H1 (cell line): ENCODE data around the gene FAM76B. TPM values are rescaled to one million over a fixed set of nuclear protein-coding genes. Genes with fewer than 3 reads are reported as not detected.

Experiments used
- CTCF ChIA-PET: fragments of 300-600 bp; sonication (Branson Sonifier 250); formaldehyde crosslinking; loops from one replicate; lab custom pipeline; 2021; ENCODE audit not compliant: partially characterized antibody; lab: Charles Lee
- POLR2A ChIA-PET: fragments of 300-600 bp; sonication (Branson Sonifier 250); formaldehyde crosslinking; loops from one replicate; lab custom pipeline; 2021; ENCODE audit warnings: inconsistent platforms; ENCODE audit not compliant: partially characterized antibody; lab: Charles Lee
- DNase-seq, 2 experiments: peaks; one replicate each; pipeline versions ENCODE4 v3.0.0 to v3.0.0-alpha.2; 2010 to 2022; ENCODE audit warnings: low spot score in 2 of 2, low read depth in 1 of 2, mixed read lengths in 1 of 2
- FAIRE-seq: peaks from 2 replicates; lab custom pipeline; 2011; peaks lifted over from hg19 to GRCh38; lab: Jason Lieb, UNC
- H2AFZ ChIP-seq: 2 replicates; pipeline ENCODE4 v1.8.1; 2012; ENCODE audit warnings: low read length, inconsistent platforms
- H2AK5ac ChIP-seq: 2 replicates; pipeline ENCODE4 v1.6.1; 2013; ENCODE audit warnings: low read depth, low read length
- H2BK120ac ChIP-seq: replicated peaks from 2 replicates; pipeline ENCODE3; 2013; ENCODE audit warnings: low read depth, low read length, inconsistent platforms
- H2BK12ac ChIP-seq: 2 replicates; pipeline ENCODE4 v1.6.1; 2013; ENCODE audit warnings: low read depth, low read length
- H2BK15ac ChIP-seq: 2 replicates; pipeline ENCODE4 v1.6.1; 2013; ENCODE audit warnings: low read length
- H2BK20ac ChIP-seq: 2 replicates; pipeline ENCODE4 v1.6.1; 2013; ENCODE audit warnings: low read length
- H2BK5ac ChIP-seq: 2 replicates; pipeline ENCODE4 v1.6.1; 2013; ENCODE audit warnings: low read depth, low read length
- H3K14ac ChIP-seq: 2 replicates; pipeline ENCODE4 v1.6.1; 2013; ENCODE audit warnings: inconsistent platforms; ENCODE audit not compliant: insufficient read length
- H3K18ac ChIP-seq: 2 replicates; pipeline ENCODE4 v1.6.1; 2013; ENCODE audit warnings: low read length; ENCODE audit errors: extremely low read depth
- H3K23ac ChIP-seq: 2 replicates; pipeline ENCODE4 v1.6.1; 2013; ENCODE audit warnings: inconsistent platforms; ENCODE audit not compliant: insufficient read length
- H3K23me2 ChIP-seq: 2 replicates; pipeline ENCODE4 v1.6.1; 2013; ENCODE audit warnings: low read depth, low read length
- H3K27ac ChIP-seq: 2 replicates; pipeline ENCODE4 v1.6.1; 2011; ENCODE audit warnings: low read depth, low read length, inconsistent platforms
- H3K27me3 ChIP-seq, 4 experiments: replicated peaks in 1 of 4; 1 replicate in 1 of 4; 2 replicates in 3 of 4; pipeline versions ENCODE4 v1.6.1 to v1.8.1; 2011 to 2013; ENCODE audit warnings: low read length in 3 of 4, mild to moderate bottlenecking in 3 of 4, inconsistent platforms in 2 of 4, mixed read lengths in 2 of 4, moderate library complexity in 1 of 4; ENCODE audit not compliant: control insufficient read depth in 3 of 4, insufficient read depth in 3 of 4; ENCODE audit errors: extremely low read depth in 1 of 4
- H3K36me3 ChIP-seq, 4 experiments: 2 replicates each; pipeline versions ENCODE4 v1.6.1 to v1.8.1; 2011 to 2013; ENCODE audit warnings: mild to moderate bottlenecking in 4 of 4, low read length in 3 of 4, moderate library complexity in 2 of 4, control low read depth in 1 of 4, inconsistent platforms in 1 of 4; ENCODE audit not compliant: insufficient read depth in 4 of 4, control insufficient read depth in 2 of 4
- H3K4ac ChIP-seq: replicated peaks from 2 replicates; pipeline ENCODE3; 2013; ENCODE audit warnings: low read length, low read depth, mixed read lengths, inconsistent platforms; ENCODE audit not compliant: insufficient read length
- H3K4me1 ChIP-seq, 4 experiments: replicated peaks in 1 of 4; 1 replicate in 1 of 4; 2 replicates in 3 of 4; pipeline versions ENCODE4 v1.6.1 to v1.8.1; 2011 to 2013; ENCODE audit warnings: low read length in 3 of 4, inconsistent platforms in 2 of 4, mixed read lengths in 1 of 4; ENCODE audit not compliant: insufficient read depth in 4 of 4, control insufficient read depth in 3 of 4
- H3K4me2 ChIP-seq, 2 experiments: 2 replicates each; pipeline versions ENCODE4 v1.6.1 to v1.8.1; 2011 to 2013; ENCODE audit warnings: low read depth in 2 of 2, low read length in 2 of 2, control low read depth in 1 of 2, inconsistent platforms in 1 of 2, mild to moderate bottlenecking in 1 of 2; ENCODE audit not compliant: insufficient read depth in 1 of 2
- H3K4me3 ChIP-seq, 4 experiments: fragments of 200-600, 300-600 bp in 1 of 4; sonication (generic), shearing (Covaris generic), sonication (Bioruptor Twin) in 1 of 4; 2 replicates each; pipeline versions ENCODE4 v1.5.1 to v1.8.1; 2011 to 2016; ENCODE audit warnings: low read length in 4 of 4, low read depth in 3 of 4, control low read depth in 2 of 4, inconsistent platforms in 2 of 4, mild to moderate bottlenecking in 2 of 4, mixed read lengths in 1 of 4, moderate library complexity in 1 of 4; ENCODE audit not compliant: insufficient read depth in 2 of 4; ENCODE audit errors: extremely low read depth in 1 of 4
- H3K56ac ChIP-seq: replicated peaks from 2 replicates; pipeline ENCODE3; 2013; ENCODE audit warnings: low read depth, mild to moderate bottlenecking, mixed read lengths, low read length, inconsistent platforms; ENCODE audit not compliant: insufficient read length
- H3K79me1 ChIP-seq: 2 replicates; pipeline ENCODE4 v1.6.1; 2013; ENCODE audit warnings: low read depth, low read length, control low read depth
- H3K79me2 ChIP-seq, 2 experiments: 2 replicates each; pipeline versions ENCODE4 v1.6.1 to v1.8.1; 2012 to 2013; ENCODE audit warnings: low read length in 2 of 2, mild to moderate bottlenecking in 2 of 2, inconsistent platforms in 1 of 2; ENCODE audit not compliant: insufficient read depth in 2 of 2, control insufficient read depth in 1 of 2
- H3K9ac ChIP-seq, 4 experiments: replicated peaks in 1 of 4; 1 replicate in 1 of 4; 2 replicates in 3 of 4; pipeline versions ENCODE4 v1.6.1 to v1.8.1; 2011 to 2013; ENCODE audit warnings: low read depth in 3 of 4, low read length in 3 of 4, control low read depth in 2 of 4, mild to moderate bottlenecking in 2 of 4, moderate library complexity in 2 of 4, inconsistent platforms in 1 of 4; ENCODE audit errors: extremely low read depth in 1 of 4
- H3K9me3 ChIP-seq, 2 experiments: 2 replicates each; pipeline versions ENCODE4 v1.6.1 to v1.8.1; 2012 to 2013; ENCODE audit warnings: mild to moderate bottlenecking in 2 of 2, moderate library complexity in 2 of 2, control low read depth in 1 of 2, inconsistent platforms in 1 of 2, low read depth in 1 of 2, low read length in 1 of 2, mixed read lengths in 1 of 2; ENCODE audit not compliant: insufficient read depth in 2 of 2
- H4K20me1 ChIP-seq, 2 experiments: replicated peaks in 1 of 2; 2 replicates each; pipeline versions ENCODE3 to v1.8.1; 2011 to 2013; ENCODE audit warnings: inconsistent platforms in 2 of 2, low read length in 2 of 2, mild to moderate bottlenecking in 1 of 2; ENCODE audit not compliant: insufficient read depth in 2 of 2, control insufficient read depth in 1 of 2
- H4K5ac ChIP-seq: 2 replicates; pipeline ENCODE4 v1.6.1; 2013; ENCODE audit warnings: low read length, low read depth, mixed read lengths, inconsistent platforms; ENCODE audit not compliant: insufficient read length
- H4K8ac ChIP-seq: 2 replicates; pipeline ENCODE4 v1.8.0; 2013; ENCODE audit warnings: mild to moderate bottlenecking, moderate library complexity, low read length, inconsistent platforms; ENCODE audit not compliant: insufficient read depth; ENCODE audit errors: extremely low read depth
- H4K91ac ChIP-seq: replicated peaks from 2 replicates; pipeline ENCODE3; 2013; ENCODE audit warnings: low read length, mixed read lengths, inconsistent platforms; ENCODE audit not compliant: insufficient read length
- ATF3 ChIP-seq: IDR thresholded peaks from 2 replicates; pipeline ENCODE4 v1.6.1; 2011; ENCODE audit warnings: low read depth, mild to moderate bottlenecking, low read length; ENCODE audit not compliant: insufficient read depth
- BCL11A ChIP-seq, 2 experiments: IDR thresholded peaks; one replicate each; pipeline ENCODE4 v1.6.1; 2011; ENCODE audit warnings: low read depth in 2 of 2, low read length in 2 of 2, mild to moderate bottlenecking in 2 of 2
- CHD2 ChIP-seq: IDR thresholded peaks from 2 replicates; pipeline ENCODE4 v1.6.1; 2012; ENCODE audit warnings: low read length, improper control_type of control experiment
- CREB1 ChIP-seq: IDR thresholded peaks from 2 replicates; pipeline ENCODE4 v1.6.1; 2012; ENCODE audit warnings: inconsistent platforms
- E2F6 ChIP-seq: IDR thresholded peaks from 2 replicates; pipeline ENCODE4 v1.6.1; 2012; ENCODE audit warnings: inconsistent platforms
- EP300 ChIP-seq, 2 experiments: IDR thresholded peaks; 1 replicate in 1 of 2; 2 replicates in 1 of 2; pipeline ENCODE4 v1.6.1; 2011 to 2012; ENCODE audit warnings: low read depth in 2 of 2, low read length in 2 of 2, mild to moderate bottlenecking in 2 of 2, borderline replicate concordance in 1 of 2, inconsistent platforms in 1 of 2, moderate library complexity in 1 of 2
- KDM5A ChIP-seq: fragments of 200-600 bp; IDR thresholded peaks from 2 replicates; pipeline ENCODE4 v1.7.1; 2012; ENCODE audit warnings: mild to moderate bottlenecking, low read length, inconsistent platforms, mixed read lengths
- PHF8 ChIP-seq: fragments of 200-600 bp; sonication (generic); conservative IDR thresholded peaks from 2 replicates; pipeline ENCODE4 v1.7.1; 2012; ENCODE audit warnings: low read depth, mild to moderate bottlenecking, inconsistent platforms, low read length, moderate library complexity
- POLR2A ChIP-seq, 2 experiments: IDR thresholded peaks; 1 replicate in 1 of 2; 2 replicates in 1 of 2; pipeline ENCODE4 v1.6.1; 2011; ENCODE audit warnings: low read depth in 2 of 2, low read length in 2 of 2, mild to moderate bottlenecking in 2 of 2; ENCODE audit errors: control extremely low read depth in 1 of 2
- TAF1 ChIP-seq: IDR thresholded peaks from 2 replicates; pipeline ENCODE4 v1.6.1; 2011; ENCODE audit warnings: mild to moderate bottlenecking, low read depth, low read length
- ZNF274 ChIP-seq: IDR thresholded peaks from 2 replicates; pipeline ENCODE4 v1.7.0; 2012; ENCODE audit warnings: low read length, borderline replicate concordance; ENCODE audit errors: extremely low read depth
- WGBS, 2 experiments: shearing (Covaris generic) in 1 of 2; methylation state at CpG; one replicate each; pipeline versions ENCODE4 v1.1.6 to v1.1.7; 2013 to 2015; ENCODE audit warnings: low lambda C conversion rate in 2 of 2, mixed read lengths in 2 of 2, inconsistent platforms in 1 of 2, low coverage in 1 of 2, missing lambda C conversion rate in 1 of 2; ENCODE audit not compliant: insufficient replicate concordance in 2 of 2, insufficient coverage in 1 of 2, insufficient read length in 1 of 2; ENCODE audit errors: extremely low coverage in 1 of 2, missing lambda C conversion rate in 1 of 2; 5-methylcytosine and 5-hydroxymethylcytosine counted together
- polyA plus RNA-seq, 7 experiments: library from polyadenylated mRNA; depleted of rRNA in 3 of 7; stranded (reverse) in 5 of 7; unstranded in 2 of 7; fragments of >200 nt in 5 of 7; fragments of 200-250 nt in 2 of 7; gene quantifications; 1 replicate in 5 of 7; 2 replicates in 1 of 7; 4 replicates in 1 of 7; pipeline versions ENCODE4 v1.2.1 to v1.2.3, GENCODE V29; 2011 to 2013; ENCODE audit warnings: missing spikeins in 2 of 7, mixed read lengths in 2 of 7
- total RNA-seq: library from RNA; stranded (reverse); fragmentation: NEBNext Ultra II Directional; extraction: Animal tissue kit (Norgen Biotek cat#: 25700); gene quantifications from 2 replicates; pipeline ENCODE4 v1.2.1, GENCODE V29; 2021

The FAM76B gene
- total and polyA plus RNA-seq, 2 of the 8 experiments (the other 6 are each of a cell fraction or from before 2014, with no cell fraction given) = 11.0 to 22.3 TPM

GRCh38 chr11:95792200-95792599 lies 2.6 kb upstream of the FAM76B start:
- H3K23ac ChIP-seq = no peak overlapping the region
- no peak overlapping the region for H2BK15ac ChIP-seq
- peaks cover 0 to 9% (median 0%) of the 10 kb centered on the region in 4 experiments; a peak in 1 of 7 replicates for H3K4me1 ChIP-seq
- peaks cover 4% of the 10 kb centered on the region; the same call in 1 of the 2 replicates for H3K79me1 ChIP-seq
- no peak overlapping the region for H3K56ac ChIP-seq
- H3K4me2 ChIP-seq = peak overlapping the region; percentile 68 to 84; a peak in 3 of 4 replicates
- FAIRE-seq (no peak), DNase-seq (no peak)
- peaks cover 6% of the 10 kb centered on the region for H3K23me2 ChIP-seq
- TF ChIP-seq TAF1 (no peak), CHD2 (no peak), POLR2A (IDR thresholded peaks at IDR 0.05; ENCODE audit: control extremely low read depth in 1 of 2, low read depth in 2 of 2, low read length in 2 of 2) (no peak), ZNF274 (no peak), EP300 (IDR thresholded peaks at IDR 0.05; ENCODE audit: borderline replicate concordance in 1 of 2, low read depth in 2 of 2, low read length in 2 of 2) (no peak), PHF8 (no peak), BCL11A (IDR thresholded peaks at IDR 0.05; ENCODE audit: low read depth in 2 of 2, low read length in 2 of 2) (no peak), E2F6 (no peak), CREB1 (no peak), ATF3 (no peak), KDM5A (no peak)
- 78% methylated on average over 8 of the region's 8 CpGs; no CpG with 5 or more reads in 1 of the 2 experiments for WGBS, 2 experiments
- H3K4me3 ChIP-seq = peak overlapping the region in 1 of 4 experiments; percentile 88; a peak in 2 of 8 replicates
- H3K14ac ChIP-seq = no peak overlapping the region
- no peak overlapping the region for H2AFZ ChIP-seq
- no peak overlapping the region for H4K8ac ChIP-seq
- POLR2A ChIA-PET = no interaction called here
- H3K79me2 ChIP-seq = peaks cover 18 to 81% of the 10 kb centered on the region in 2 experiments
- H3K9ac ChIP-seq = no peak overlapping the region
- no peaks in the 10 kb centered on the region for H3K27me3 ChIP-seq
- no peak overlapping the region for H2BK120ac ChIP-seq
- no peak overlapping the region for H2AK5ac ChIP-seq
- H3K9me3 ChIP-seq = no peaks in the 10 kb centered on the region
- no peak overlapping the region for H2BK5ac ChIP-seq
- H3K27ac ChIP-seq = no peak overlapping the region
- H4K91ac ChIP-seq = no peak overlapping the region
- peaks cover 0 to 5% (median 0%) of the 10 kb centered on the region in 4 experiments; a peak in 1 of 8 replicates for H3K36me3 ChIP-seq
- H3K18ac ChIP-seq = no peak overlapping the region
- H3K4ac ChIP-seq = no peak overlapping the region
- CTCF ChIA-PET = interaction anchor here (1.0 to 3.1 kb wide), 4 partner anchors 43 to 725 kb away, joined by 3 to 9 read pairs (median 4); no protein-coding TSS in a partner anchor
- no peak overlapping the region for H2BK12ac ChIP-seq
- H4K20me1 ChIP-seq = peaks cover 2 to 7% of the 10 kb centered on the region in 2 experiments
- no peak overlapping the region for H2BK20ac ChIP-seq
- no peak overlapping the region for H4K5ac ChIP-seq
